IMR-90 (cell line): ENCODE data around the gene PKD1L1. TPM values are rescaled to one million over a fixed set of nuclear protein-coding genes. Genes with fewer than 3 reads are reported as not detected.

Experiments used
- ATAC-seq: fragments of 200-7000 bp; cut with Tn5 transposase; 2 replicates; pipeline ENCODE4 v1.9.1; 2020; ENCODE audit warnings: low read depth, mild to moderate bottlenecking, moderate library complexity
- BruUV-seq: library from RNA; stranded (reverse); fragments of 400-500 nt; replicated peaks from 2 replicates; lab custom pipeline; 2021; lab: Mats Ljungman, UMichigan
- CTCF ChIA-PET: fragments of 300-600 bp; formaldehyde crosslinking; extraction: SDS; loops from one replicate; lab custom pipeline; 2021; ENCODE audit warnings: antibody characterized with exemption; lab: Yijun Ruan, JAX
- POLR2A ChIA-PET: fragments of 300-600 bp; sonication (Branson Sonifier 250); formaldehyde crosslinking; loops from one replicate; lab custom pipeline; 2022; ENCODE audit warnings: antibody characterized with exemption; ENCODE audit not compliant: unreplicated experiment; lab: Charles Lee
- DNase-seq: peaks from one replicate; pipeline ENCODE4 v3.0.0; 2013
- H2AFZ ChIP-seq: replicated peaks from 2 replicates; pipeline ENCODE3; 2013; ENCODE audit warnings: low read length, mild to moderate bottlenecking; ENCODE audit not compliant: poor library complexity
- H2AK5ac ChIP-seq: 2 replicates; pipeline ENCODE4 v1.6.1; 2013; ENCODE audit warnings: low read depth, low read length, inconsistent platforms
- H2AK9ac ChIP-seq: replicated peaks from 2 replicates; pipeline ENCODE3; 2013; ENCODE audit warnings: mild to moderate bottlenecking, low read depth, low read length, moderate library complexity; ENCODE audit not compliant: poor library complexity
- H2BK120ac ChIP-seq: 2 replicates; pipeline ENCODE4 v1.6.1; 2013; ENCODE audit warnings: low read depth, low read length, inconsistent platforms
- H2BK15ac ChIP-seq: 3 replicates; pipeline ENCODE4 v1.6.1; 2013; ENCODE audit warnings: low read depth, low read length, inconsistent platforms
- H2BK20ac ChIP-seq: 2 replicates; pipeline ENCODE4 v1.6.1; 2013; ENCODE audit warnings: low read depth, mild to moderate bottlenecking, inconsistent platforms, low read length, moderate library complexity
- H2BK5ac ChIP-seq: 2 replicates; pipeline ENCODE4 v1.6.1; 2013; ENCODE audit warnings: mild to moderate bottlenecking, low read depth, low read length, inconsistent platforms; ENCODE audit not compliant: poor library complexity, severe bottlenecking
- H3K14ac ChIP-seq: replicated peaks from 2 replicates; pipeline ENCODE4 v1.6.1; 2013; ENCODE audit warnings: low read depth, low read length, inconsistent platforms
- H3K18ac ChIP-seq: 2 replicates; pipeline ENCODE4 v1.6.1; 2013; ENCODE audit warnings: low read depth, low read length, control low read depth
- H3K23ac ChIP-seq: 2 replicates; pipeline ENCODE4 v1.6.1; 2013; ENCODE audit warnings: low read depth, low read length, inconsistent platforms
- H3K27ac ChIP-seq: 2 replicates; pipeline ENCODE4 v1.5.1; 2013; ENCODE audit warnings: mild to moderate bottlenecking, control low read depth, low read length; ENCODE audit not compliant: insufficient read depth
- H3K27me3 ChIP-seq: 2 replicates; pipeline ENCODE4 v1.6.1; 2013; ENCODE audit warnings: low read length; ENCODE audit not compliant: control insufficient read depth, insufficient read depth
- H3K36me3 ChIP-seq: 2 replicates; pipeline ENCODE4 v1.6.1; 2013; ENCODE audit warnings: low read length, mixed read lengths; ENCODE audit not compliant: control insufficient read depth, insufficient read depth
- H3K4ac ChIP-seq: 2 replicates; pipeline ENCODE4 v1.6.1; 2013; ENCODE audit warnings: low read depth, low read length, inconsistent platforms
- H3K4me1 ChIP-seq: 2 replicates; pipeline ENCODE4 v1.6.1; 2013; ENCODE audit warnings: low read length, mixed read lengths; ENCODE audit not compliant: control insufficient read depth, insufficient read depth
- H3K4me2 ChIP-seq: 2 replicates; pipeline ENCODE4 v1.6.1; 2013; ENCODE audit warnings: low read depth, mild to moderate bottlenecking, control low read depth, low read length, moderate library complexity
- H3K4me3 ChIP-seq: 2 replicates; pipeline ENCODE4 v1.5.1; 2013; ENCODE audit warnings: low read depth, mild to moderate bottlenecking, control low read depth, low read length, moderate library complexity; ENCODE audit not compliant: insufficient read depth
- H3K56ac ChIP-seq: 2 replicates; pipeline ENCODE4 v1.6.1; 2013; ENCODE audit warnings: low read length, inconsistent platforms; ENCODE audit not compliant: insufficient read depth; ENCODE audit errors: extremely low read depth
- H3K79me1 ChIP-seq, 2 experiments: 2 replicates each; pipeline ENCODE4 v1.6.1; 2013; ENCODE audit warnings: low read length in 2 of 2, inconsistent platforms in 1 of 2, low read depth in 1 of 2
- H3K9ac ChIP-seq: 2 replicates; pipeline ENCODE4 v1.6.1; 2013; ENCODE audit warnings: low read depth, low read length, control low read depth
- H3K9me1 ChIP-seq: 2 replicates; pipeline ENCODE4 v1.6.1; 2013; ENCODE audit warnings: low read length, inconsistent platforms; ENCODE audit not compliant: insufficient read depth
- H3K9me3 ChIP-seq: 2 replicates; pipeline ENCODE4 v1.6.1; 2013; ENCODE audit warnings: low read length; ENCODE audit not compliant: control insufficient read depth, insufficient read depth
- H4K20me1 ChIP-seq: 2 replicates; pipeline ENCODE4 v1.6.1; 2013; ENCODE audit warnings: low read length, inconsistent platforms; ENCODE audit not compliant: insufficient read depth
- H4K5ac ChIP-seq: 2 replicates; pipeline ENCODE4 v1.6.1; 2013; ENCODE audit warnings: mild to moderate bottlenecking, low read depth, low read length, control low read depth
- H4K8ac ChIP-seq, 2 experiments: 2 replicates each; pipeline ENCODE4 v1.6.1; 2013; ENCODE audit warnings: low read depth in 2 of 2, low read length in 2 of 2, control low read depth in 1 of 2, inconsistent platforms in 1 of 2
- H4K91ac ChIP-seq: 2 replicates; pipeline ENCODE4 v1.6.1; 2013; ENCODE audit warnings: low read depth, low read length, inconsistent platforms; ENCODE audit not compliant: insufficient read depth
- CEBPB ChIP-seq: IDR thresholded peaks from 2 replicates; pipeline ENCODE4 v1.6.1; 2012; ENCODE audit warnings: low read depth, low read length, improper control_type of control experiment
- NFE2L2 ChIP-seq: fragments of 150-350 bp; IDR thresholded peaks from 2 replicates; pipeline ENCODE4 v1.6.1; 2016; ENCODE audit warnings: low read depth, mild to moderate bottlenecking, low read length
- POLR2A ChIP-seq: IDR thresholded peaks from 2 replicates; pipeline ENCODE4 v1.6.1; 2012; ENCODE audit warnings: mild to moderate bottlenecking, low read depth, low read length
- RCOR1 ChIP-seq: IDR thresholded peaks from 2 replicates; pipeline ENCODE4 v1.6.1; 2012; ENCODE audit warnings: mild to moderate bottlenecking, low read length, improper control_type of control experiment; ENCODE audit not compliant: insufficient replicate concordance
- RFX5 ChIP-seq: IDR thresholded peaks from 2 replicates; pipeline ENCODE4 v1.8.0; 2012; ENCODE audit warnings: low read depth, mild to moderate bottlenecking, low read length, moderate library complexity
- WGBS, 2 experiments: methylation state at CpG; one replicate each; pipeline versions ENCODE4 v1.1.5 to v1.1.7; 2013; ENCODE audit warnings: missing lambda C conversion rate in 2 of 2; ENCODE audit not compliant: insufficient read length in 1 of 2; ENCODE audit errors: extremely low coverage in 2 of 2; 5-methylcytosine and 5-hydroxymethylcytosine counted together
- dilution Hi-C: fragments of 300-500 bp; cut with HindIII; formaldehyde crosslinking; loops from one replicate; pipeline ENCODE4 v1.14.3; 2018; ENCODE audit warnings: low sequenced_read_pairs; ENCODE audit not compliant: unreplicated experiment
- in situ Hi-C: fragments of 300-500 bp; cut with MboI; formaldehyde crosslinking; loops from 3 replicates; pipeline ENCODE4 v1.14.3; 2019; ENCODE audit warnings: low sequenced_read_pairs, inconsistent platforms, mixed read lengths
- intact Hi-C: fragments of 100-400 bp; cut with micrococcal nuclease; formaldehyde crosslinking; loops from 2 replicates; pipeline ENCODE4 v1.10.0; 2022
- polyA plus RNA-seq, 3 experiments: library from polyadenylated mRNA; depleted of rRNA; stranded (reverse); fragments of >200 nt; gene quantifications; 2 replicates each; pipeline ENCODE4 v1.2.3, GENCODE V29; 2012; ENCODE audit warnings: low replicate concordance in 1 of 3
- total RNA-seq: library from RNA; depleted of rRNA; stranded (reverse); fragments of >200 nt; gene quantifications from 2 replicates; pipeline ENCODE4 v1.2.3, GENCODE V29; 2012

The PKD1L1 gene
- total and polyA plus RNA-seq, 2 of the 4 experiments (the other 2 are of a cell fraction) = under 0.01 to 0.15 TPM

- no peak overlapping the region for H3K23ac ChIP-seq
- no peak for TF ChIP-seq RCOR1
- no peak for TF ChIP-seq POLR2A
- TF ChIP-seq CEBPB = no peak
- no peak for TF ChIP-seq RFX5
- no peak for TF ChIP-seq NFE2L2
- H3K27me3 ChIP-seq = peaks cover 35% of the 10 kb centered on the region
- peaks cover 6% of the 10 kb centered on the region for H3K9me3 ChIP-seq
- H3K4me2 ChIP-seq = no peak overlapping the region
- no peak overlapping the region for H3K4me3 ChIP-seq
- in situ Hi-C loops = no loop called here
- intact Hi-C loops = no loop called here
- H3K27ac ChIP-seq = no peak overlapping the region
- H4K8ac ChIP-seq = no peak overlapping the region
- H3K9me1 ChIP-seq = no peaks in the 10 kb centered on the region
- H3K9ac ChIP-seq = no peak overlapping the region
- ATAC-seq (no peak), DNase-seq (no peak)
- no peaks in the 10 kb centered on the region for H4K20me1 ChIP-seq
- H2AK9ac ChIP-seq = no peak overlapping the region
- no peak overlapping the region for H3K4ac ChIP-seq
- H3K79me1 ChIP-seq = no peaks in the 10 kb centered on the region
- H3K18ac ChIP-seq = no peak overlapping the region
- no peak overlapping the region for H3K14ac ChIP-seq
- POLR2A ChIA-PET = no interaction called here
- no peak overlapping the region for H2BK15ac ChIP-seq
- H3K36me3 ChIP-seq = no peaks in the 10 kb centered on the region
- no peak overlapping the region for H3K56ac ChIP-seq
- no peak overlapping the region for H2BK120ac ChIP-seq
- CTCF ChIA-PET = no interaction called here
- no peak overlapping the region for H4K5ac ChIP-seq
- BruUV-seq = no TSS peak
- no peak overlapping the region for H2BK20ac ChIP-seq
- no peak overlapping the region for H2BK5ac ChIP-seq
- WGBS, 2 experiments = no CpG with 5 or more reads among the region's 2 CpGs
- no peaks in the 10 kb centered on the region for H3K4me1 ChIP-seq
- no peak overlapping the region for H2AFZ ChIP-seq
- dilution Hi-C loops = no loop called here
- no peak overlapping the region for H4K91ac ChIP-seq
- H2AK5ac ChIP-seq = no peak overlapping the region
These were observed 32.7 kb downstream of the PKD1L1 start for GRCh38 chr7:47915616-47915976.
